Activated CD8-positive, alpha-beta memory T cell treated with anti-CD3 and anti-CD28 coated beads, Interleukin-2, amount 50 U/mL, for 4 hours (primary cell): ENCODE data around the gene PITPNC1.
"Not testable (repeated sequence)": the region's sequence is repeated elsewhere in the genome, so short reads cannot be mapped to it uniquely, and the experiment has no call there.

Experiments
- DNase-seq: peaks from one replicate; pipeline ENCODE4 v3.0.0-alpha.2; 2020

Gene PITPNC1

DNA sequence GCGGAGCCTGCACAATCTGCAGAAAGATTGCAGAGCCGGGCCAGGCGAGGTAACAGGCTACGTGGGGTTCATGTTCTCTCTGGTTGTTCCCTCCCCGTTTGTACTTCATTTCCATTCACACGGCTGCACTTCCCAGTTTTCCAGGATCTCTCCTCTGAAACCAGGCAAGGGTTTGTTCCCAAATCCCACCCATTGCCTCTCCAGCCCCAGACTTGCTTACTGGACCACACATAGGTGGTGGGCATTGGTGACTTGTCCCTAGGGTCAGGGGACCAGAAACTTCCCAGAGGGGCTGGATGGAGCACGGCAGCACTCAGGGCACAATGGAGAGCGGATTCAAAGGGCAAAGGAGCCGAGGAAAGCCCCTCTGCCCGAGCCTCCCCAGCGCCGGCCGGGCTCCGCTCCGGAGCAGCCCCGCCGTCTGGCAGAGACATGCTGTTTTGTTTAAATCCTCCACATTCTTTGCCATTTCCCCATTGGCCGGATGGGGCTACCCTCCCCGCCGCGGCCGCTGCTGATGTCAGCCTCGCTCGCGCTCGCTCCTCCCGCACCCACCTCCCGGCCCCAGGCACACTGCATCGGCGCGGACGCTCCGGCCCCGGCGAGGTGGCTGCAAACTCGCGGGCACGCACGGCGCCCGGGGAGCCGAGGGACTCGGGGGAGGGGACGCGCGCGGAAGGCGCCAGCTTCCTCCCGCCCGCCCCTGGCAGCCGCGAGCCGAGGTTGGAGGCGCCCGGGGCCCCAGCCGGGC lies at the start of gene PITPNC1:
TSS of gene PITPNC1 (plus strand) at position 545 of the 751 bp plus-strand sequence.
- DNase-seq, result peak; percentile 86

DNA sequence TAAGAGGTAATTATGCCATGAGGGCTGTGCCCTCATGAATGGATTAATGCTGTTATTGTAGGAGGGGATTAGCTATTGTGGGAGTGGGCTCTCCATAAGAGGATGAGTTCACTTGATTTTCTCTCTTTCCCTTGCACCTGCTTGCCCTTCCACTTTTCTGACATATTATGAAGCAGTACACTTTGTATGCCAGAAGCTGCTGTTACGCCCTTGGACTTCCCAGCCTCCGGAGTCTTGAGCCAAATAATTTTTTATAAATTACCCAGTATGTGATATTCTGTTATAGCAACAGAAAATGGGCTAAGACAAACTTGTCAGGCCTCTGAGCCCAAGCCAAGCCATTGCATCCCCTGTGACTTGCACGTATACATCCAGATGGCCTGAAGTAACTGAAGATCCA lies 49.1 kb upstream of the PITPNC1 start:
- DNase-seq, result no peak

DNA sequence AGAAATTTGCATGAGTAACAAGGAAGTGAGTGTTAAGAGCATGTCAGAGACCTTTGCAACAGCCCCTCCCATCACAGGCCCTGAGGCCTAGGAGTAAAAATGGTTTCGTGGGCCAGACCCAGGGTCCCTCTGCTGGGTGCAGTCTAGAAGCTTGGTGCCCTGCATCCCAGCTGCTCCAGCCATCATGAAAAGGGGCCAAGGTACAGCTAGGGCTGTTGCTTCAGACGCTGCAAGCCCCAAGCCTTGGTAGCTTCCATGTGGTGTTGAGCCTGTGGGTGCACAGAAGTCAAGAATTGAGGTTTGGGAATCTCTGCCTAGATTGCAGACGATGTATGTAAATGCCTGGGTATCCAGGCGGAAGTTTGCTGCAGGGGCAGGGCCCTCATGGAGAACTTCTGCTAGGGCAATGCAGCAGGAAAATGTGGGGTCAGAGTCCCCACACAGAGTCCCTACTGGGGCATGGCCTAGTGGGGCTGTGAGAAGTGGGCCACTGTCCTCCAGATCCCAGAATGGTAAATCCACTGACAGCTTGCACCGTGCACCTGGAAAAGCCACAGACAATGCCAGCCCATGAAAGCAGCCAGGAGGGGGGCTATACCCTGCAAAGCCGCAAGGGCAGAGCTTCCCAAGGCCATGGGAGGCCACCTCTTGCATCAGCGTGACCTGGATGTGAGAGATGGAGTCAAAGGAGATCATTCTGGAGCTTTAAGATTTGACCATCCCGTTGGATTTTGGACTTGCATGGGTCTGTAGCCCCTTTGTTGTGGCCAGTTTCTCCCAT lies 45.5 kb upstream of the PITPNC1 start:
- not testable (repeated sequence) for DNase-seq

DNA sequence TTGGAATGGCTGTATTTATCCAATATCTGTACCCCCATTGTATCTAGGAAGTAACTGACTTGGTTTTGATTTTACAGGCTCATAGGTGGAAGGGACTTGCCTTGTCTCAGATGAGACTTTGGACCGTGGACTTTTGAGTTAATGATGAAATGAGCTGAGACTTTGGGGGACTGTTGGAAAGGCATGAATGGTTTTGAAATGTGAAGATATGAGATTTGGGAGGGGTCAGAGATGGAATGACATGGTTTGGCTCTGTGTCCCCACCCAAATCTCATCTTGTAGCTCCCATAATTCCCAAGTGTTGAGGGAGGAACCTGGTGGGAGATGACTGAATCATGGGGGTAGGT lies 44.9 kb upstream of the PITPNC1 start:
- DNase-seq, result not testable (repeated sequence)

DNA sequence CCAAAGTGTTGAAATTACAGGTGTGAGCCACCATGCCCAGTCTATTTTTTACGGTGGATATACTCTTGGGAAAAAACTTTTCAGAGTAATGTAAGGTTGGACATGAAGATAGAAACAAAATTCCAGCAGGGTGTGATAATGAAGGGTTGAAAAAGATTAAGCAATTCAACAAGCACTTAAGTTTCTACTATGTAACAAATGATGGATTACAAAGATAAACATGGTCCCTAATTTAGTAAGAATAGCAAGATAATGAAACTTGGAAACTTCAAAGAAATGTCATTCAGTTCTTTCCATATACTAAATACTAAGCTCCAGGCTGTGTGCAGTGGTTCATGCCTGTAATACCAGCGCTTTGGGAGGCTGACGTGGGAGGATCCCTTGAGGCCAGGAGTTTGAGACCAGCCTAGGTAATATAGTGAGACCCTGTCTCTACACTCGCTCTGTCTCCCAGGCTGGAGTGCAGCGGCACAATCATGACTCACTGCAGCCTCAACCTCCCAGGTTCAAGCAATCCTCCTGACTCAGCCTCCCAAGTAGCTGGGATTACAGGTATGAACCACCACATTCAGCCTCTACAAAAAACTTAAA lies 41.7 kb upstream of the PITPNC1 start:
- no peak for DNase-seq

DNA sequence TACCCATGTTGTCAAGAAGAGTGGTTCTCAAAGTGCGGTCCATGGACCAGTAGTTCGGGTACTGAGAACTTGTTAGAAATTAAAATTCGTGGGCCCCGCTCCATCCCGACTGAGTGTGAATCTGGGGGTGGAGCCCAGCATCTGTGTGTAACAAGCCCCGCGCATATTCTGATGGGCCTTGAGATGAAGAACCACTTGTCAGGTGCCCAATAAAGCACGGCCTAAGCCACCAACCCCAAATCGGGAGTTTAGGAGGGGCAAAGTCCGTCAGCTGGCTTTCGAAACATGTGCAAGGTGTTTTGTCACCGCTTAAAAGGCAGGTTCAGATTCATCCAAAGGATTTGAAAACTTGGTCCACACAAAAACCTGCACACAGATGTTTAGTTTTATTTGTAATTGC lies 40.2 kb upstream of the PITPNC1 start:
- DNase-seq, result no peak

DNA sequence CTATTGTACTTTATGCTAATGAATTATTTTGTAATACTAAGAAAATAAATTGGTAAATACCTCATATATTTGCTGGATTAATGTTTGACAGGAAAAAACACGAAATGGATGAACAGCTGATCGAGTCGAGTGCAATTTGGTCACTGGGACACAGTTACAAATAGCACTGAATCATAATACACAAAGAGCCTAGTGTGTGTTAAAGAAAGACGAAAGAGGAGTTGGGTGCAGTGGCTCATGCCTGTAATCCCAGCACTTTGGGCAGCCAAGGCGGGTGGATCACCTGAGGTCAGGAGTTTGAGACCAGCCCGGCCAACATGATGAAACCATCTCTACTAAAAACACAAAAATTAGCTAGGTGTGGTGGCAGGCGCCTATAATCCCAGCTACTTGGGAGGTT lies 38.7 kb upstream of the PITPNC1 start:
- DNase-seq, result not testable (repeated sequence)

DNA sequence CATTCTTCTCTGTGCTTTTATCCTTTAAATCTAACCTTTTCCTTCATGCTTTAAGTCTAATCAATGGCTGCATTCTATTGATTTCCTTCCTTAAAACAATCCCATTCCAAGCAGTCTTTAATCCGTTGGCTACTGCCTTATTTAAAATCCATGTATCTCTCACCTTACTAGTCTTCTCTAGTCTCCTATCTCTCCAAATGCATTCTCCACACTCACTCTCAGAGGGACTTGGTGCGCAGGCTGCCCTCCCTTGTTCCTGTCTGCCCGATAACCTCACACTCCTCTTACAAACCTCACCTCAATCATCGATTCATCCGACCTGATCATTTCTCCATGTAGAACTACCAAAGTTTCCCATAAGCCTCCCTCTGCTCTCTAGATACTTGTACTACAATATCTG lies 33.8 kb upstream of the PITPNC1 start:
- DNase-seq, result no peak

DNA sequence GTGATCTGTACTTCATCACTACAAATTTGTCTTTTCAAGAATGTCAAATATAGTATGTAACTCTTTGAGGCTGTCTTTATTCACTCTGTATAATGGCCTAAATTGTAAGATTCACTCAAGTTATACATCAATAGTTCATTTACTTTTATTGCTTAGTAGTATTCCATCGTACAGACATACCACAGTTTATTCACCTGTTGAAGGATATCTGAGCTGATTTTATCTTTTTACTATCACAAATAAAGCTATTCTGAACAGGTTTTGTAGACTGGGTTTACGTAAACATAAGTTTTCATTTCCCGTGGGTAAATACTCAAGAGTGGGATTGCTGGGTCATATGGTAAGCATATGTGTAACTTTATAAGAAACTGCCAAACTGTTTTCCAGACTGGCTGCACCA lies 29.3 kb upstream of the PITPNC1 start:
- no peak for DNase-seq

DNA sequence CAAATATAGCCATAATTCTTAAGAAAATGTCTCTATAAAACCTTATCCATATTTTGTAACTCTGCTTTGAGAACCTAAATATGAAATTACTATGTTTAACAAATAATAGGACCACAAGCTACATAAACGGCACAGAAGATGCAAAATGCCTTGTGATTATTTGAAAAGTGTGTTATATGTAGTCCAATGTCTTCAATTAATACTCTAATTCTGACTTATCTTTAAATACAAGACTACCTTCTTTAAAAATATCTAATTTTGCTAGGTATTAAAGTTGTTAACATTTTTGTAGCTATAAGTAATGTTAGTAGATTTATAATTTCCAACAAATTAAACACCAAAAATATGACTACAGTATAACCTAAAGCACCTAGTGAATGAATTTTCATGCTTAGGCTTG lies 27.7 kb upstream of the PITPNC1 start:
- no peak for DNase-seq

DNA sequence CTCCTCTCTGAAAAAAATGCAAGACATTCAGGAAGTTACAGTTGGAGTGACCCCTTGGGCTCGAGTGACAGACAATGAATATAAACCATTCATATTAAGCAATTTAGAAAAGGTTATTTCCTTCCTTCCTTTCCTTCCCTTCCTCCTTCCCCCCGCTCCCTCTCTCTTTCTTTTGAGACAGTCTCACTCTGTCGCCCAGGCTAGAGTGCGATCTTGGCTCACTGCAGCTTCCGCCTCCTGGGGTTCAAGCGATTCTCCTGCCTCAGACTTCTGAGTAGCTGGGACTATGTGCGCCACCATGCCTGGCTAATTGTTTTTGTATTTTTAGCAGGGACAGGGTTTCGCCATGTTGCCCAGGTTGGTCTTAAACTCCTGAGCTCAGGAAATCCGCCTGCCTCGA lies 23.9 kb upstream of the PITPNC1 start:
- DNase-seq, result no peak

DNA sequence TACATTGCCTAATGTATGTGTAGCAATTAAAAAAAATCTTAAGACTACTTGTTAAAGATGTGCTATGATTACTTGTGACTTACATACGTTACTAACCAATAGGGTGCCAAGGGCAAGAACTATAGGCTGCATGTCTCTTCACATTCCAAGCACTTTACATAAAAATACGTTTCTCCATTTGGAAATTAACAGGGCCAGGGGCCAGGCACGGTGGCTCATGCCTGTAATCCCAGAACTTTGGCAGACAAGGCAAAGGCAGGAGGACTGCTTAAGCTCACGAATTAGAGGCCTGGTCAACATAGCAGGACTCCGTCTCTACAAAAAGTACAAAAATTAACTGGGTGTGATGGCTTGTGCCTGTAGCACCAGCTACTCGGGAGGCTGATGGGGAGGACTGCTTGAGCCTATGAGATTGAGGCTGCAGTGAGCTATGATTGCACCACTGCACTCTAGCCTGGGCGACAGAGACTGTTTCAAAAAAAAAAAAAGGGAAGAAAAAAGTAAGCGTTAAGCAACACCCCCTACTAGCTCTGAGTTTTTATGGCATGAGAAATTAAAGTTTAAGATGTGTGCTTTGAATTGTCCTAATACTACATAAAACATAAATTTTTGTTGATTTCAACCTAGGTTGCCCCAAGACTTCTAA lies 23.0 kb upstream of the PITPNC1 start:
- no peak for DNase-seq

DNA sequence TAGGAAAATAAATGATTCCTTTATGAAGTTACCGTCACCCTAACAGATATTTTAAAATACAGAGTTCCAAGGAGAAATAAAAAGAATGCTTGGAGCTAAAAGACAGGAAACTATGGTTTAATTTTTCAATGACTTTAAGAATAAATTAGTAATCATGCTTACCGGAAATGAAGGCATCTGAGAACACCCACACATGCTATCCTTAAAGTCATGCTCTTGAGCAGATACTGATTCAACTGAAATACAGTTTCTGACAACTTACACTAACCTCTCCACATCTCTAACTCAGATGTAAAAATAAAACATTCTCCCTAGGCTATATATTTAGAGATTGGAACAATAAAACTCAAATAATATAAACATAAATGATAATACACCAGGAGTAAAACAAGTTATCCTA lies 18.5 kb upstream of the PITPNC1 start:
- no peak for DNase-seq

DNA sequence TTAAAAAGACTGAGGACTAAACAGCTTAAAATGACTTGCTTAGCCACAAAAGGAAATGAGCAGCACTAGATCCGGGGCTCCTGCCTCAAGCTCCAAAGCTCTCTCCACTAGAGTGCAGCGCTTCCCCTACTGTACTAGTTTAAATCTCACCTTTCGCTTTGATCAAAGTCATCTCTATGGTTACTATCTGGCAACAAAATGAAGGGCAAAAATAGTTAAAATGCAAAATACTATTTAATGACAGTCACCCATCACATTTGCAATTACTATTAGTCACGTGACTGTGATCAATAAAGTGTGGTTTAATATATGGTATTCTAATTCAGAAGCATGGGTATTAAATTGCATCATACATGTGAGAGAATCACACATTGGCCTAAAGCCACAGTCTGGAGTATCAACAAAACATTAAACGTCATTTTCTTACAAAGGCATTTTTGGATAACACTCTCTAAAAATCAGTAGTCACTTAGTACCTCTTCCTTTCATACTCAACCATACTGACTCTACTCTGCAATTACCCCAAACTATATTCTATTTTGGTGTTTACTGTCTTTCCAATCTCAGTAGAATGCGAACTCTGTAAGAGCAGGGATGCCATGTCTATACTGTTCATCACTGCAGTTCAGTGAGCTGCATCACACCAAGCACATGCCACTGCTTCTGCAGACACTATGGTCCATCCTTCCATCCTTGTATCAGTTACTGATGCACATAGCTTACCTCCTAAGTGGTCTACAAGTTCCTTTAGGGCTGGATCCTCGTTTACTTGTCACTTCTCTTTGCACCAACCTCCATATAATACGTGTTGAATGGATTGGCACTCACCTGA lies 16.9 kb upstream of the PITPNC1 start:
- DNase-seq, result no peak

DNA sequence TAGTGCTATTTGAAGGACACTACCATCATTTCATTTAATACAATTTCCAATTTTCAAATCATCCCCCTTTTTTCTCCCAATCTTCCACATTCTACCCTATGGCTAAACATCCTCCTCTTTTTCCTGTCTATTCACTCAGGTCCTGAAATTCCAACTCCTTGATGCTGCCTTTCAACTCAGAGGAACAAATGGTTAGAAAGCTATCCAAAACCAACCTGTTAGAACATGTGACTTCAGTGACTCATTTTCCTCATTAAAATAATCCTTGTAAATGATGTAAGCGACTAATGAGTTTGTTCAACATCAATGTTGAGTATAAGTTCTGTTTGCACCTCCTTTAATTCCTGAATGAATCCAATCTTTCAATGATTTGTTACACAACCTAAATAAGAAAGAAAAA lies 16.2 kb upstream of the PITPNC1 start:
- no peak for DNase-seq

DNA sequence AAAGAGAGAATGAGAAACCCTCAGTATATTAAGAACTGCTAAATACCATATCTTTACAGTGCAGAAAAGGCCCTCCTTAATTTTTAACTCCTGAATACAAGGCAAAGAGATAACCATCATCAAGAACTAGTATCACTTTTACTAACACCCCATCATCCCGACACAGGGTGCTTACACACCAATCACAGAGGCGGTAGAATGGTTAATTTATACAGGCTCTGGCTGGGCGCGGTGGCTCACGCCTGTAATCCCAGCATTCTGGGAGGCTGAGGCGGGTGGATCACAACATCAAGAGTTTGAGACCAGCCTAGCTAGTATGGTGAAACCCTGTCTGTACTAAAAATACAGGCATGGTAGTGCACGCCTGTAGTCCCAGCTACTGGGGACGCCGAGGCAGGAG lies 14.9 kb upstream of the PITPNC1 start:
- no peak for DNase-seq

DNA sequence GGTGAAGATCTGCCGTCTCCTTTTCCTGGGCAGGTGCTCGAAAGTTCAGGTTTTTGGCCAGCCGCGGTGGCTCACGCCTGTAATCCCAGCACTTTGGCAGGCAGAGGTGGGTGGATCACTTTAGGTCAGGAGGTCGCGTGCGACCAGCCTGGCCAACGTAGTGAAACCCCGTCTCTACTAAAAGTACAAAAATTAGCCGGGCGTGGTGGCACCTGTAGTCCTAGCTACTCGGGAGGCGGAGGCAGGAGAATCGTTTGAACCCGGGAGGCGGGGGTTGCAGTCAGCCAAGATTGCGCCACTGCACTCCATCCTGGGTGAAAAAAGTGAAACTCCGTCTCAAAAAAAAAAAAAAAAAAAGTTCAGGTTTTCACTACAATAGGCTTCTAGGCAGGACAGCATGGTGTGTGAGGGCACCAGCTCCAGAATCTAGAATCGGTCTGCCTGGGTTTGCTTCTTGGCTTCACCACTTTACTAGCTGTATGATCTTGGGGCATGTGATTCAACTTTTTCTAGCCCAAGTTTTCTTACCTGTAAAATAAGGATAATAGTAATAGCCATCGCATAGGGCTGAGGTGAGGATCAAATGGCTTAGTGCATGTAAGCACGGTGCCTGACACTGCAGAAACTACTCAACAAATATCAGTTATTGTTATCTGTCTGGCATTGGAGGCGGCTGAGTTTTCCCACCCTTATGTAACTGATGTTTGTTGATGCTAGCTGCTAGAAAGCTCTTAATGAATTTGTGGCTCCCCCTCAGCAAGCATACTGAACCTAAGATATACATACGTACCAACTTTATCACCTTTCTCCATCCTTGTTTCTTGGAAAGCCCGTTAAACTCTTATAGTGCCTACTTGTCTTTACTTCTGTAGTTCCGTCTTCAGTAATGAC lies 12.0 kb upstream of the PITPNC1 start:
- no peak for DNase-seq

DNA sequence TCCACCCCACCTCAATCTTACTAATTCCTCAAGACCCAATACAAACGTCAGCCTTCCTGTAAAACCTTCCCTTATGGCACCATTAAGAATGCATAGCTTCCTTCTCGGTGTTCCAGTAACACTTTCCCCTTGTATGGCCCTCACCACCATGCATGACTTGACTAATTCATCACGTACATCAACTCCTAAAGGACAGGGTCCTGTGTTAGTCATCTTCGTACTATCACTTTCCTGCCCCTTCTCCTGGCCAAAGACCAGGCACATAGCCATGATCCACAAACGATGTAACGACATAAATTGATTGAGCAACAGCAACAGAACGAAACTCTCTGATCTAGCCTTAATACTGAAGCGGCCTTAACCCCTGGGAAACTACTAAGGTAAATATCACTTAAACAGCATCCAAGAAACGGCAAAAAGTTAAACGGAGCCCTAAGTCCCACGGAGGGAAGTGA lies 11.3 kb upstream of the PITPNC1 start:
- DNase-seq, result no peak

DNA sequence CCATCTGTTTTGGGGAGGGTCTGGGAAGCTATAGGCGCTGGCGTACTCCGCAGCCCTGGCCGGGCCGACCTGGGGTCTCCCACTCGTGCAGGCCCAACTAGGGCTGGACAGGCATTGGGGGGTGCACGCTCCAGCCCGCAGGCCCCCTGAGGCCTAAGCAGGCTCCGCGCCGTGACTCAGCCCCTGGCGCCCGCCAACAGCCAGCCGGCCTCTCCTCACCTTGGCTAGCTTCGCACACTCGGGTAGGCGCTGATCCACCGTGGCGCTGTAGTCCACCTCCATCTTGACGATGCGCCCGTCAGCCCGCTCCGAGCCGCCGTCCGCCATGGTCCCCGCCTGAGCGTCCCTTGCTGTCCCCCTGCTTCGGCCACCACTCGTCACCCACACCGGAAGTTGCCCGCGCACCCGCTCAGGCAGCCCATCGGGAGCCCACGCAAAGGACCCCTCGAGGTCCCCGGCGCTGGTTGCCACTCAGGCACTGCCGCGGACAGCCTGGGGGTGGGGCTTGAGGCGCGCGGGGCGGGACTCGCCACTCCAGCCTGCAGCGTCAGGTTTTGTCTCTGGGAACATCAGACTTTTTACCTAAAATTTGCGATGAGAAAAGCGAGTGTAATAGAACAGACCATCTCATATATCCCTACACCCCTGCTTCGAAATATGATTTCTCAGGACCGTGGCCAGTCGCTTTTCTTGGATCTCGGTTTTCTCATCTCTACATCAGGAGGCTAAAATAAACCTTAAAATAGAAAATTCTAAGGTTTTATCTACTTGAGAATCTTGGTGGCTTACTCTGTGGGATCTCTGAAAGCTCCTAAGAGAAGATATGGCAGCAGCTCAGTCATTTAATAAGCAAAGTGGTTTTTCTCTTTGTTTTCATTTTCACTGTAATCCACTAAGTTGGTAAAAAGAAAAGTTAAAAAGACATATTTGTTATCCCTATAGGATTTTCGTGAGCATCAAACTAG lies 10.6 kb upstream of the PITPNC1 start, which contains the start of gene PSMD12:
TSS of gene PSMD12 (minus strand) at position 385 of the 965 bp plus-strand sequence. CDS start at position 327, 58 bp downstream.
- DNase-seq, result peak; percentile 95

DNA sequence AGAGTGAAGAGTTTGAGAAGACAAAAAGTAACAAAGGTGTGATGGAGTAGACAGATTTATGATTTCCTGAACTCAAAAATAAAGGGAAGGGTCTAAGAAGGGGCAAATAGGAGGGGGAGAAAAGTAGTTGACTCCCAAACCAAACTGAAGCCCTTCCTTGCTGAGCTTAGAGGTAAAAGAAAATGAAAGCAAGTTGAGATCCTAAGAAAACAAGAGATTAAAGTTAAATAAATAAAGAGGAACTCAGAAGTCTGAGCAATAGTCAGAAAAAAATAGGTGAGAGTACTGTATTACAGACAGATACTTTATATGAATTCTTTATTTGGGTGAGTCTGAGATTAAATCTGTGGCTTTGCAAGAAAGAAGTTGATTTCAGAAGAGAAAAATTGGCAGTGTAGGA lies 7.4 kb upstream of the PITPNC1 start:
- no peak for DNase-seq
